ENCODE results near the gene TMEM17.

Gene TMEM17

DNA sequence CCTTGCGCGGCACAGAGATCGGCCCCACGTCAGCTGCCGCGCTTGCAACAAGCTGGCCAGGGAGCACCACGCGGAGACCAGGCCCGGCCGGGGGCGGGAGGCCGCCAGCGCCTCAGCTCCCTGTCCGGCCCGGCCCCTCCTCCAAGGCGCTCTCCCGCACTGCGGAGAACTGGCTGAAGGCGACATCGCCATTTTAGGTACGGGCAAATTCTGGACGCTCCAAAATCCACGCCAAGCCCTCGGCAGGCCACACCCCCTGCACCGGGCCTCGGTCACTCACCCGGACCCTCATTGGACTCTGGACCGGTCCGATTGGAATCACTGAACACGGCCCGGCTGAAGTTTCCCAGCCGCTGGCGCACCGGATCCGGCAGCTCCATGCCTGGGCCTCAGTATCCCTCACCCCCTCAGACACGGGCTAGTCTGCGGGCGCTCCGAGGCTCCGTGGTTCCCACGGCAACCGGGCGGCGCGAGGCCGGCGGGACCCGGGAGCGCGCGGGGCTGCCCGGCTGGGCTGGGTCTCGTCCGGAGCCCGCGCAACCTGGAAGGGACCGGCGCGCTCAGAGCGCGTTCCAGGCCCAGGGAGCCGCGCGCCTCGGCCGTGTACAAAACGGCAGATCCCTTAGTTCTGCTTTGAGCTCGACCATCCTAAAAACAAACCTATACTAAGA is at the start of gene TMEM17:
Gene TMEM17, minus strand, starts transcription at position 446 of the 671 bp plus-strand sequence. Its CDS starts 66 bp downstream, at position 380.
- H3K4me3 ChIP-seq (replicated peaks in 1 of 2; ENCODE audit: low read depth in 2 of 2, low read length in 2 of 2), result peak within 1 kb of the TSS; percentile 69 to 73
- DNase-seq (ENCODE audit: low read depth in 2 of 2), result peak; percentile 95
- TF ChIP-seq, protein P1, sequence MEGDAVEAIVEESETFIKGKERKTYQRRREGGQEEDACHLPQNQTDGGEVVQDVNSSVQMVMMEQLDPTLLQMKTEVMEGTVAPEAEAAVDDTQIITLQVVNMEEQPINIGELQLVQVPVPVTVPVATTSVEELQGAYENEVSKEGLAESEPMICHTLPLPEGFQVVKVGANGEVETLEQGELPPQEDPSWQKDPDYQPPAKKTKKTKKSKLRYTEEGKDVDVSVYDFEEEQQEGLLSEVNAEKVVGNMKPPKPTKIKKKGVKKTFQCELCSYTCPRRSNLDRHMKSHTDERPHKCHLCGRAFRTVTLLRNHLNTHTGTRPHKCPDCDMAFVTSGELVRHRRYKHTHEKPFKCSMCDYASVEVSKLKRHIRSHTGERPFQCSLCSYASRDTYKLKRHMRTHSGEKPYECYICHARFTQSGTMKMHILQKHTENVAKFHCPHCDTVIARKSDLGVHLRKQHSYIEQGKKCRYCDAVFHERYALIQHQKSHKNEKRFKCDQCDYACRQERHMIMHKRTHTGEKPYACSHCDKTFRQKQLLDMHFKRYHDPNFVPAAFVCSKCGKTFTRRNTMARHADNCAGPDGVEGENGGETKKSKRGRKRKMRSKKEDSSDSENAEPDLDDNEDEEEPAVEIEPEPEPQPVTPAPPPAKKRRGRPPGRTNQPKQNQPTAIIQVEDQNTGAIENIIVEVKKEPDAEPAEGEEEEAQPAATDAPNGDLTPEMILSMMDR (IDR thresholded peaks at IDR 0.05; ENCODE audit: low read depth, low read length), result no peak

GRCh38 chr2:62554440-62554839 is 48.4 kb upstream of the TMEM17 start:
- TF ChIP-seq, protein P1 (IDR thresholded peaks at IDR 0.05; ENCODE audit: low read depth, low read length), result no peak
- no peak for DNase-seq (ENCODE audit: low read depth in 2 of 2)
- no peak overlapping the region for H3K4me3 ChIP-seq (replicated peaks in 1 of 2; ENCODE audit: low read depth in 2 of 2, low read length in 2 of 2)

- no peak overlapping the region for H3K4me3 ChIP-seq (replicated peaks in 1 of 2; ENCODE audit: low read depth in 2 of 2, low read length in 2 of 2)
- peak in 1 of 2 donors; percentile 54 for DNase-seq (ENCODE audit: low read depth in 2 of 2)
- TF ChIP-seq, protein P1 (IDR thresholded peaks at IDR 0.05; ENCODE audit: low read depth, low read length), result no peak
Measured at GRCh38 chr2:62550461-62550860, 44.5 kb upstream of the TMEM17 start.

- H3K4me3 ChIP-seq (replicated peaks in 1 of 2; ENCODE audit: low read depth in 2 of 2, low read length in 2 of 2), result no peak overlapping the region
- TF ChIP-seq, protein P1 (IDR thresholded peaks at IDR 0.05; ENCODE audit: low read depth, low read length), result no peak
- peak in 1 of 2 donors; percentile 44 for DNase-seq (ENCODE audit: low read depth in 2 of 2)
Measured at GRCh38 chr2:62547854-62548253, 41.9 kb upstream of the TMEM17 start.

- no peak overlapping the region for H3K4me3 ChIP-seq (replicated peaks in 1 of 2; ENCODE audit: low read depth in 2 of 2, low read length in 2 of 2)
- no peak for DNase-seq (ENCODE audit: low read depth in 2 of 2)
- TF ChIP-seq, protein P1 (IDR thresholded peaks at IDR 0.05; ENCODE audit: low read depth, low read length), result no peak
Measured at GRCh38 chr2:62545261-62545660, 39.3 kb upstream of the TMEM17 start.

DNA sequence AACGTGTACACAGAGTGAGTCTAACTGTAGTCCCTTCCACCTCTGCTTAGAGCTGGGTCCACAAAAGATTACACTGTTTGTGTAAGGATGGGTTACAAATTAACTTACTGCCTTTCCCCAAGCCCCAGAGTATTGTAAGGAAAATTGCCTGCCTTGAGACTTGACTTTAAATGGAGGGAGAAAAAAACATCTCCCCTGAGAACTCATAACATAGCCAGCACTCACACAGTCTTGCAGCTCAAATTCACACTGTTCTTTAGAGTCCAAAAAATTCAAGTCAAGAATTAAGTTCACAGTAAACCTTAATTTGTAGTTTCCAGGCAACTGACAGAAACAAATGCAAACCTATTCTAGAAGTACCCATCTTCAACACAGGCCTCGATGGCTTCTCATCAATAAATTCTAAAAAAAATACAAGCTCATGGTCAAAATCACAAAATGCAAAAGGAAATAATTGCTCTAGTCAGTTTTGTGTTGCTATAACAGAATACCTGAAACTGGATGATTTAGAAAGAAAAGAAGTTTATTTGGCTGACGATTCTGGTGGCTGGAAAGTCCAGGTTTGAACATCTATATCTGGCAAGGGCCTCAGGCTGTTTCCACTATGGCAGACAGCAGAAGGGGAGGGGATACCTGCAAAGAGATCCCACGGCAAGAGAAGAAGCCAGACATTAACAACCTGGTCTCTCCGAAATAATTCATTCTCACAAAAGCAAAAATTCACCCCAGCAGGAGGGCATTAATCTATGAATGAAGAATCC is 34.6 kb upstream of the TMEM17 start:
- DNase-seq (ENCODE audit: low read depth in 2 of 2), result no peak
- H3K4me3 ChIP-seq (replicated peaks in 1 of 2; ENCODE audit: low read depth in 2 of 2, low read length in 2 of 2), result no peak overlapping the region
- TF ChIP-seq, protein P1 (IDR thresholded peaks at IDR 0.05; ENCODE audit: low read depth, low read length), result no peak
